ENCODE results near the gene WDR38.

The WDR38 gene

DNA sequence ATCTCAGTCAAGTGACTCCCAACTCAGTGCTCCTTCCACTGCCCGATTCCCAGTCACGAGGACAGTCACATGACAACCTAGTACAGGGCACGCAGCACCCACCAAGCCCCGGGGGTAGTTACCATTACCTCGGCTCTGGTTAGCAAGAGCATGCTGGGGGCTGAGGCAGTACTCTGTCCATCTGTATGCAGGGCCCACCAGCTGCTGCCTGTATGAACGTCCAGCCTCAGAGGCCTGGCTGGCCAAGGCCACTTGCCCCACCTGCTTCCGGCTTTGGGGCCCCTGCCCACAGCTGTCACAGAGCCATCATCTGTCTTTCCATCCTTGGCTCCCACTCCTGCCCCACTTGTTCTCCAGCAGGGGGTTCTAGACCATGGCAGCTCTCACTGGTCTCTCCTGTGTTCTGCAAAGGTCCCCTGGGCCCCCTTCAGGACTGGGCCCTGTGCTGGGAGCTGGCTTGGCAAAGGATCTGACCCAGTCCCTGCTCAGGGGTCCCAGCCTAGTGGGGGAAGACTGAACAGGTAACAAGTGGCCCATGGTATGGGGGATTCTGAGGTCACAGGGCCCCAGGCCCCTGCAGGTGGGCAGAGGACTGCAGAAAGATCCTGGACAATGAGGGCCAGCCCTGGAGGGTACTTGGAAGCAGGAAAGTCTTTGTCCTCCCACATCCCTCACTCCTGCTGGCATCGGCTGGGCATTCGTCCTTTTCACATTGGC is 5.2 kb downstream of the WDR38 start:
- DNase-seq (ENCODE audit: low read depth in 2 of 2): no peak

- no peak for DNase-seq (ENCODE audit: low read depth in 2 of 2)
Observed at GRCh38 chr9:124859803-124860581, 6.7 kb downstream of the WDR38 start.

- no peak for DNase-seq (ENCODE audit: low read depth in 2 of 2)
Observed at GRCh38 chr9:124860582-124861341, 7.5 kb downstream of the WDR38 start.

DNA sequence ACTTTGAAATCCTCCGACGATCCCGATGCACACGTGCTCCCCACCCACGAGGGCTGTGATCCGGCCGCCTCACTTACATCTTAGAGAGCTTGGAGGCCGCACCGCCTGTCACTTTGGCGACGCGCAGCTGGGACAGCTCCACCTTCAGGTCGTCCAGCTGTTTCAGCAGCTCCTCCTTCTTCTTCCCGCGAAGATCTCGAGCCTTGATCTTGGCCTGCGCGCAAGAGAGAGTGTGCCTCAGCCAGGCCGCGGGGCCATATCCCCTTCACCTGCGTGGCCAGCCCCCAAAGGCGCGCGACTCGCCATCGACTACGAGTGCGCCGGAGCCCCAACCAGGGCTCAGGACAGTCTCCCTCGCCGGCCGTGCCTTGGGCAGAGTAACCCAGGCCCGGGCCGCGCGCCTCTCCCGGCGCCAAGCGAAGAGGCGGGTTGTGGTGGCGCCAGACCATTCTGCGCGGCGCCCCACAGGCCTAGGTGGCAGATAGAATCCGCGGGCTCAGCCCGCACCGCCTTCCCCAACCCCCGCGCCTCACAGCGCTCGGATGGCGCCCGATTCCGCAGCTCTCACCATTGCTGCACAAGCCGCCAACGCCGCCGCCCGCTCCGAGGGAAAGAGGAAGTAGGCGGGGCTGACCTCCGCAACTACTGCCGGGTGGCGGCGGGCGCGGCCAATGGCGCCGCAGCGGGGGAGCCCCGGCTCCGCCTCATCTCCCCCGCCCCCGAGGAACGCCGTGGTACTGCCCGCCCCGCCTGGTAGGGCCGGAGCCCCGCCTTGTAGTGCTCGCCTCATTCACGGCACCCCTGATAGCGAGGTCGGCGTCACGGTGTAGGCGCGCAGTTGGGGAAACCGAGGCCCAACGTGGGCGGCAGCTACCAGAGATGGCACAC is 8.3 kb downstream of the WDR38 start, which contains the start of the genes ARPC5L and RPL35:
Gene ARPC5L (plus strand): TSS at position 789 of the 888 bp plus-strand sequence. CDS start 7,161 bp downstream, outside the sequence.
Gene RPL35 (minus strand): TSS at position 616 of the 888 bp plus-strand sequence. CDS start 45 bp downstream, at position 571.
- peak; percentile 93 for DNase-seq (ENCODE audit: low read depth in 2 of 2)

DNA sequence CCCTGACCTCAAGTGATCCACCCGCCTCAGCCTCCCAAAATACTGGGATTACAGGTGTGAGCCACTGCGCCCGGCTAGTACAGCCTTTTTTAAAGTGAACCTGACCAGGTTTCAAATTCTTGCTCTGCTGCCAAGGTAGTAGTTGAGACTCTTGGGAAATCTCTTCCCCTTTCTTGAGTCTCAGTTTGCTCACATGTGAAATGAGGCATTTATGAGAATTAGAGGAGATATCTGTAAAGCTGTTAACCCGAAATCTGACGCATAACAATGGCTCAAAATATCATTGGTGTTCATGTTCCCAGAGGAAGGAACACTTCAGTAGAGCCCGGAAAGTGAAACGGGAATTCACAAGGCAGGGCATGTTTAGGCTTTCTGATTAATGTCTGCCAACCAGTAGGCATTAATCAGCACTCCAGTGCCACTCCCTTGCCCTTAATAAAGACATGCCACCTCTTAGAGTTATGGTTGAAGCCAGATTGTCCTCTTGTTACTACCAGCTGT is 10.2 kb downstream of the WDR38 start:
- DNase-seq (ENCODE audit: low read depth in 2 of 2): no peak

GRCh38 chr9:124868511-124869465 is 15.5 kb downstream of the WDR38 start:
- peak; percentile 81 to 87 for DNase-seq (ENCODE audit: low read depth in 2 of 2)

DNA sequence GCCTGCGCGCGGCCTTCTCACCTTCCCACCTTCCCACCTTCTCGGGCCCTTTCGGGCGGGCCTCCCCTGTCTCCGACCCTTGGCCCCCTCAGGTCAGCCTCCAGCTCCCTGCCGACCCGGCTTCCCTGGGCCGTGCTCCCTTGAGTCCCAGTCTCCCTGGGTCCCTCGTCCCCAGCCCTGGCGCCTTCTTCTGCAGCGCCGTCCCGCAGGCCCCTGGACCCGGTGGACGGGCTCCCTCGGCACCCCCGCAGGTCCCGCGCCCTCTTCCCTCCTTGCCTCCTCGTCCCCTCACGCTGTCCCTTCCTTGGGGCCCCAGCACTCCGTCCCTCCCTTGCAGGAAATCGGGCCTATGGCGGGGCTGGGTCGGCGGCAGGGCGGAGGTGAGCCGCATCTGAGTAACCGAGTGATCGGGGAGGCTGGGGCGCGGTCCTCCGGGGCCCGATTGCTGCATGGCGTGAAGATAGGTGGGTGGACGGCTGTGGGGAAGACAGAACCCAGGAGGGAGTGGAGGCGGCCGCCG is 16.3 kb downstream of the WDR38 start:
- no peak for DNase-seq (ENCODE audit: low read depth in 2 of 2)

DNA sequence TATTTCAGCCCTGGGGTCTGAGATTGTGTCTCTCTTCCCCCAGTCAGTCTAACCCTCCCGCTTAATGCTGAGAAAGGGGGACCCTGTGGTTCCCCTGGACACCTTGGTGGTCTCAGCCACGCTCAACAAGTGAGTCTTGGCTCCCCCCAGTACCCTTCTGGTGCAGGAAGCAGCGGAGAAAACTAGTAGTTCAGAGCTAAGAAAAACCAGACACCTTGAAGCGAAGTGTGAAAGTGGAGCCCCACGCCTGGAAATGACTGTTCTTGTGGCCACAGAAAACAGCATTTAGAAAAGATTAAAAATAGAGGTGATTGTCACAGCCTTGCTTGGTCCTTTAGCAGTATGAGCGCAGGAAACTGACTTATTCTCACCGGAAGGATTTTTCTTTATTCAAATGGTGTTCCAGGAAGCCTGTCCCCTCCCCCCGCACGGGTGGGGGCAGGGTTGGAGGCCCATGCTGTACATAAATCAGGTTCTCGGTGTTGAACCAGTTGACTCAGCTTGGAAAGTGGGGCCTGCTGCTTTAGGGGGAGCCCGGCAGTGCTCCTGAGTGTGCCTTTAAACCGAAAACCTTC is 16.8 kb downstream of the WDR38 start:
- peak; percentile 75 to 90 for DNase-seq (ENCODE audit: low read depth in 2 of 2)

- DNase-seq (ENCODE audit: low read depth in 2 of 2): no peak
Observed at GRCh38 chr9:124870723-124871122, 17.5 kb downstream of the WDR38 start.

DNA sequence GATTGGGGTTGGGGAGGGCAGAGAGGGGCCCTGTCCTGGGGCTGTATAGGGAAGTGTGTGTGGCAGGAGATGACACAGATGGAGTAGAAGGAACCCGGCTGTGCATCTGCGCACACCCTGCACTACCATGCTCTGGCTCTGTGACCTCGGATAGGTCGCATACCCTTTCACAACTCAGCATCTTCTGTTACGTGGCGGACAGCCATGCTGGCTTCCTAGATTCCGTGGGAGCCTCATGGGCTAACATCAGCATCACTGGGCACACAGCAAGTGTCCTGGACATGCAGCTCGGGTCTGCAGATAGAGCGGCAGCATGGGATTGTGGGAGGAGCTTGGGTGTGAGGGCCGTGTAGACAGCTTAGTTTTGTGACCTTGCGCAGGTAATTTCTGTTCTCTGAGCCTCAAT is 17.9 kb downstream of the WDR38 start:
- no peak for DNase-seq (ENCODE audit: low read depth in 2 of 2)

DNA sequence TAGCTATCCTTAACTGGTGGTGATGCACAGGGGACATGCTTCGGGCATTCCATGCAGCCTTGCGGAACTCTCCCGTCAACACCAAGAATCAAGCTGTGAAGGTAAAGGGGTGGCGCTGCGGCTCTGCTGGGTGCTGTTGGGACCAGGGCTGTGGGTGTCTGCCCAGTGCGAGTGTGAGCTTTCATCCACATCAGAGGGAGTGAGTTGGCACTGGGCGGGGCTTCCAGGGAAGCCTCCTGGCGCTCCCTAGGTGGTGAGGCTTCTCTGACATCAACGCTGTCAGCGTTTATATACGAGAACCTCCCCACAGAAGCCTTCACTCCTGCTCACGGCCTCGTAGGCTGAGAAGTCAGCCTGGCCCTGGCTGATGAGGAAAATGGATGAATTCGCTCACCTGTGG is 20.4 kb downstream of the WDR38 start:
- no peak for DNase-seq (ENCODE audit: low read depth in 2 of 2)

DNA sequence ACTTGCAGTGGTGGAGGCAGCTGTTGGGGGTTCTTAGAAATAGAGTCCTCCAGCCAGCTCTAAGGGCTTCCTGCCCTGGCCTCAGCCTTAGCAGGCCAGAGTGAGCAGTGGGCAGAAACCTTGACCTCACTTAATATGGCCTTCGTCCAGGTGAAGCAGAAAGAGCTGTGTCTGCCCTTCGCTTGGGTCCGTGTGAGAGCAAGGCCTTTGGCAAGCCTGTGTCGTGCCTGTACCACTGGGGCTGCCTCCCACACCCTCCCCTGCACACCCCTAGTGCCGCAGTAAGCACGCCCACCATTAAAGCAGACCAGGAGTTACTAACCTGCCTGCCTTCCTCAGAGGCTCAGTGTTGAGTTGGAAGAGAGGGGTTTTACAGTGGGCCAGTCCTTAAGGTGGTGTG is 22.2 kb downstream of the WDR38 start:
- DNase-seq (ENCODE audit: low read depth in 2 of 2): no peak

GRCh38 chr9:124877021-124877782 is 23.9 kb downstream of the WDR38 start:
- no peak for DNase-seq (ENCODE audit: low read depth in 2 of 2)

- no peak for DNase-seq (ENCODE audit: low read depth in 2 of 2)
Observed at GRCh38 chr9:124878021-124878420, 24.8 kb downstream of the WDR38 start.

- no peak for DNase-seq (ENCODE audit: low read depth in 2 of 2)
Observed at GRCh38 chr9:124878518-124878917, 25.3 kb downstream of the WDR38 start.

- no peak for DNase-seq (ENCODE audit: low read depth in 2 of 2)
Observed at GRCh38 chr9:124879226-124879625, 26.0 kb downstream of the WDR38 start.

- no peak for DNase-seq (ENCODE audit: low read depth in 2 of 2)
Observed at GRCh38 chr9:124880501-124880900, 27.2 kb downstream of the WDR38 start.

DNA sequence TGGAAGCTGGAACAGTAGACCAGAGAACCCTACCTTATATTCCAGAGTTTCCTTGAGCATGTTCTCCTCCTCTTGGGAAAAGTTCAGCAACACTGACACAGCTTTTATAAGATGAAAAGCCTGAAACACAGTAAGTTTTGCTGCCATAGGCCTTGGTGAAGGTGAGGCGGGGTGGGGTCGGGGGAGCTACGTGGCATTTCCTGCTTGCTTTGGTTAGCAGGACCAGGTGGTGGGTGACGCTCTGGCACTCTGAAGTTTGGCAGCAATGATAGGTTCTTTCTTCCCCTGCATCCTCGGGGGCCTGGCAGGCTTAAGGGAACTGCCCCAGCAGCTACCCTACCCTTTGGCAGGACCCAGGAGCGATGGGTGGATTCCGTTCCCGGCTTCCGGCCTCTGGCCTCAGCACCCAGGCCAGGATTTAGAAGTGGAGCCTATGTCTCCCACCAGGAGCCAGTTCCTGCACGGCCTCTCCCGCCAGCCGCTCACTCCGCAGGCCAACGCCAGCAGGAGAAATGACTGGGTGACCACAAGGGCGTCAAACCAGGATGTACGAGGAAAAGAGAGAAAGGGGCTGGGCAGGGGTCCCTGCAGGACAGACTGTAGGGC is 28.0 kb downstream of the WDR38 start:
- no peak for DNase-seq (ENCODE audit: low read depth in 2 of 2)
